Ovary (tissue), 3 donors: ENCODE results near the gene SIK3.
"Not testable (repeated sequence)": the region's sequence is repeated elsewhere in the genome, so short reads cannot be mapped to it uniquely, and the experiment has no call there.

ENCODE experiments used
- CTCF ChIP-seq, 3 donors: fragments of 450-650 bp in 2 of 3; fragments of 200-600 bp in 1 of 3; IDR thresholded peaks; one replicate each; pipeline versions ENCODE4 v1.5.1 to v1.8.0; 2016 to 2022; ENCODE audit warnings: antibody characterized with exemption in 3 of 3, mild to moderate bottlenecking in 1 of 3
- POLR2A ChIP-seq: fragments of 450-650 bp; IDR thresholded peaks from one replicate; pipeline ENCODE4 v1.6.1; 2017; ENCODE audit warnings: antibody characterized with exemption, mild to moderate bottlenecking, moderate library complexity
- donor health status: DM: no; HTN: no; CAD: no.

- not testable (repeated sequence) for TF ChIP-seq POLR2A; CTCF (IDR thresholded peaks at IDR 0.05)
These were observed 263.6 kb downstream of the SIK3 start for GRCh38 chr11:116834535-116835041.
